K562 (cell line): ENCODE measurements around the gene CFAP410. TPM values are rescaled to one million over a fixed set of nuclear protein-coding genes. Genes with fewer than 3 reads are reported as not detected.

Experiments used
- ATAC-seq: fragments of 200-7000 bp; cut with Tn5 transposase; 3 replicates; pipeline ENCODE4 v1.9.1; 2020; ENCODE audit warnings: moderate library complexity
- Bru-seq: library from RNA; stranded (reverse); fragments of 400-500 nt; gene quantifications from one replicate; lab custom pipeline; 2021; lab: Mats Ljungman, UMichigan
- BruChase-seq, 2 experiments: library from RNA; stranded (reverse); fragments of 400-500 nt; gene quantifications; one replicate each; lab custom pipeline; 2021; lab: Mats Ljungman, UMichigan
- BruUV-seq: library from RNA; stranded (reverse); fragments of 400-500 nt; replicated peaks from 2 replicates; lab custom pipeline; 2021; lab: Mats Ljungman, UMichigan
- CTCF ChIA-PET: fragments of 300-600 bp; formaldehyde crosslinking; extraction: SDS; loops from one replicate; lab custom pipeline; 2021; ENCODE audit warnings: low intra/inter-chr PET ratio; lab: Yijun Ruan, JAX
- POLR2A ChIA-PET: fragments of 300-600, 350-650 bp; sonication (Branson Sonifier 250); formaldehyde crosslinking; extraction: SDS; loops from one replicate; lab custom pipeline; 2021; ENCODE audit warnings: antibody characterized with exemption, inconsistent platforms; lab: Yijun Ruan, JAX
- DNase-seq, 4 experiments: peaks; one replicate each; pipeline versions ENCODE4 v3.0.0 to v3.0.0-alpha.2; 2011 to 2018; ENCODE audit warnings: low spot score in 3 of 4, mixed read lengths in 3 of 4; ENCODE audit errors: extremely low read depth in 1 of 4
- FAIRE-seq: peaks from 2 replicates; lab custom pipeline; 2011; peaks lifted over from hg19 to GRCh38; lab: Jason Lieb, UNC
- H2AFZ ChIP-seq: 2 replicates; pipeline ENCODE4 v1.6.0; 2011; ENCODE audit warnings: low read depth, low read length, control low read depth, inconsistent platforms
- H3K27ac ChIP-seq: fragments of 200-600 bp; 3 replicates; pipeline ENCODE4 v1.8.0; 2011; ENCODE audit warnings: low read depth, mild to moderate bottlenecking, control low read depth, inconsistent platforms, low read length, moderate library complexity, mixed read lengths; ENCODE audit errors: extremely low read depth
- H3K27me3 ChIP-seq, 2 experiments: fragments of 300-600 bp in 1 of 2; 2 replicates in 1 of 2; 3 replicates in 1 of 2; pipeline versions ENCODE4 v1.6.0 to v1.8.0; 2011; ENCODE audit warnings: inconsistent platforms in 2 of 2, low read length in 2 of 2, mild to moderate bottlenecking in 1 of 2, mixed read lengths in 1 of 2, moderate library complexity in 1 of 2; ENCODE audit not compliant: control insufficient read depth in 2 of 2, insufficient read depth in 2 of 2
- H3K36me3 ChIP-seq: fragments of 300-600 bp; 3 replicates; pipeline ENCODE4 v1.8.0; 2011; ENCODE audit warnings: mild to moderate bottlenecking, low read length, inconsistent platforms; ENCODE audit not compliant: control insufficient read depth, insufficient read depth
- H3K4me1 ChIP-seq, 2 experiments: fragments of 200-600 bp in 1 of 2; replicated peaks in 1 of 2; 2 replicates in 1 of 2; 3 replicates in 1 of 2; pipeline versions ENCODE4 v1.5.1 to v1.8.0; 2011; ENCODE audit warnings: inconsistent platforms in 2 of 2, low read length in 2 of 2, mild to moderate bottlenecking in 1 of 2, mixed read lengths in 1 of 2, moderate library complexity in 1 of 2; ENCODE audit not compliant: control insufficient read depth in 2 of 2, insufficient read depth in 2 of 2
- H3K4me2 ChIP-seq: 2 replicates; pipeline ENCODE4 v1.6.1; 2011; ENCODE audit warnings: low read length, control low read depth, inconsistent platforms, mixed read lengths; ENCODE audit not compliant: insufficient read depth
- H3K4me3 ChIP-seq: fragments of 200-600 bp; sonication (generic), shearing (Covaris generic); 2 replicates; pipeline ENCODE4 v1.5.1; 2016; ENCODE audit warnings: control low read depth, inconsistent platforms
- H3K79me2 ChIP-seq: fragments of 200-600 bp; 3 replicates; pipeline ENCODE4 v1.8.0; 2011; ENCODE audit warnings: low read length, inconsistent platforms; ENCODE audit not compliant: control insufficient read depth, insufficient read depth
- H3K9ac ChIP-seq, 2 experiments: 2 replicates each; pipeline versions ENCODE4 v1.6.0 to v1.6.1; 2011; ENCODE audit warnings: low read depth in 2 of 2, low read length in 2 of 2, control low read depth in 1 of 2, inconsistent platforms in 1 of 2, mild to moderate bottlenecking in 1 of 2, mixed read lengths in 1 of 2; ENCODE audit not compliant: insufficient read depth in 1 of 2
- H3K9me1 ChIP-seq: one replicate; pipeline ENCODE4 v1.6.0; 2011; ENCODE audit warnings: inconsistent platforms, mild to moderate bottlenecking, low read length, moderate library complexity; ENCODE audit not compliant: control insufficient read depth, insufficient read depth
- H3K9me3 ChIP-seq: replicated peaks from 2 replicates; pipeline ENCODE4 v1.5.1; 2011; ENCODE audit warnings: low read depth, low read length, inconsistent platforms; ENCODE audit not compliant: control insufficient read depth, insufficient read depth
- H4K20me1 ChIP-seq: replicated peaks from 2 replicates; pipeline ENCODE4 v1.6.1; 2011; ENCODE audit warnings: low read length, inconsistent platforms, mixed read lengths; ENCODE audit not compliant: control insufficient read depth, insufficient read depth
- CBX8 ChIP-seq: fragments of 200-600 bp; sonication (generic); IDR thresholded peaks from 2 replicates; pipeline ENCODE4 v1.6.1; 2012; ENCODE audit warnings: borderline replicate concordance, mixed run types, low read depth, mild to moderate bottlenecking, moderate library complexity, mixed read lengths, low read length, control low read depth, inconsistent platforms; ENCODE audit not compliant: poor library complexity, severe bottlenecking; ENCODE audit errors: extremely low read depth
- MTA2 ChIP-seq: fragments of 450-650 bp; IDR thresholded peaks from 2 replicates; pipeline ENCODE4 v1.6.1; 2016; ENCODE audit warnings: low read depth
- NCOR1 ChIP-seq: fragments of 450-650 bp; IDR thresholded peaks from 2 replicates; pipeline ENCODE4 v1.6.1; 2016; ENCODE audit warnings: mild to moderate bottlenecking, moderate library complexity
- POLR2H ChIP-seq: IDR thresholded peaks from 2 replicates; pipeline ENCODE4 v1.6.1; 2016; ENCODE audit warnings: missing genetic modification characterization, low read depth, mild to moderate bottlenecking, control low read depth, missing compliant biosample characterization, moderate library complexity
- PTBP1 ChIP-seq: fragments of 200-400 bp; formaldehyde crosslinking; IDR thresholded peaks from 2 replicates; pipeline ENCODE4 v1.6.1; 2017; ENCODE audit warnings: low read depth, low read length
- WGBS: fragments of 100-300 bp; shearing (Covaris generic); methylation state at CpG from one replicate; pipeline ENCODE4 v1.1.6; 2016; ENCODE audit warnings: low coverage, mixed read lengths; ENCODE audit not compliant: insufficient coverage; ENCODE audit errors: missing lambda C conversion rate; 5-methylcytosine and 5-hydroxymethylcytosine counted together
- in situ Hi-C: fragments of 300-500 bp; cut with MboI; formaldehyde crosslinking; loops from 4 replicates; pipeline ENCODE4 v1.15.0; 2018; ENCODE audit warnings: inconsistent platforms, mixed read lengths
- intact Hi-C: fragments of 100-400 bp; cut with micrococcal nuclease; formaldehyde crosslinking; loops from 2 replicates; pipeline ENCODE4 v1.14.2; 2022
- long read RNA-seq, 3 experiments: library from polyadenylated mRNA in 2 of 3; library from RNA in 1 of 3; unstranded in 2 of 3; stranded (forward) in 1 of 3; transcript quantifications; one replicate each; pipeline ENCODE4 v2.0.0, GENCODE V29; 2019 to 2022
- polyA minus RNA-seq, 3 experiments: library from RNA; depleted of rRNA, polyadenylated mRNA; stranded (reverse); fragments of >200 nt; gene quantifications; 2 replicates each; pipeline ENCODE4 v1.2.3, GENCODE V29; 2011
- polyA plus RNA-seq, 8 experiments: library from polyadenylated mRNA; depleted of rRNA in 4 of 8; stranded (reverse) in 5 of 8; unstranded in 3 of 8; fragments of >200 nt; fragmentation: Nextera tagmentation in 2 of 8; fragmentation: Illumina TruSeq in 1 of 8; extraction: Ambion mirVana in 2 of 8; extraction: Trizol in 1 of 8; gene quantifications; 2 replicates each; pipeline versions ENCODE4 v1.2.1 to v1.2.3, GENCODE V29; 2011 to 2014; ENCODE audit warnings: inconsistent platforms in 1 of 8, missing spikeins in 1 of 8
- total RNA-seq, 7 experiments: library from RNA; depleted of rRNA in 6 of 7; stranded (reverse); fragments of >200 nt in 6 of 7; fragmentation: Illumina TruSeq in 2 of 7; extraction: Trizol in 2 of 7; gene quantifications; 2 replicates each; pipeline versions ENCODE4 v1.2.1 to v1.2.3, GENCODE V29; 2011 to 2021; ENCODE audit warnings: low replicate concordance in 1 of 7
- TF ChIP-seq, protein P1 (sequence below): sonication (generic); formaldehyde crosslinking; IDR thresholded peaks from 2 replicates; pipeline ENCODE4 v1.8.0; 2022; ENCODE audit warnings: mild to moderate bottlenecking, low read depth, missing genetic modification reagents
- TF ChIP-seq, protein P2 (sequence below): conservative IDR thresholded peaks from 2 replicates; pipeline ENCODE4 v1.6.1; 2011; ENCODE audit warnings: low read depth, mild to moderate bottlenecking, low read length; ENCODE audit not compliant: control insufficient read depth

Gene CFAP410
- 10.0 and 50.7 TPM in 2 replicates for total RNA-seq (2011; cell fraction: chromatin; rRNA removed; ENCODE audit: low replicate concordance)
- total RNA-seq (2011; cell fraction: nucleolus; rRNA removed) = 29.3 and 41.0 TPM in 2 replicates
- 13.9 and 21.2 TPM in 2 replicates for total RNA-seq (2011; cell fraction: nucleoplasm; rRNA removed)
- total RNA-seq (2014; rRNA removed) (12.6 and 17.3 TPM in 2 replicates), total RNA-seq (2014; rRNA removed; fragmentation: Illumina TruSeq; extraction: Trizol) (0.35 and 0.55 TPM in 2 replicates), total RNA-seq (2015; rRNA removed; fragmentation: Illumina TruSeq; extraction: Trizol) (2.6 and 2.7 TPM in 2 replicates), total RNA-seq (2021) (7.6 and 8.3 TPM in 2 replicates), polyA plus RNA-seq (2011; rRNA removed) (2.3 and 5.5 TPM in 2 replicates), polyA plus RNA-seq (2014; fragmentation: Illumina TruSeq; extraction: Trizol) (0.52 and 2.1 TPM in 2 replicates), polyA plus RNA-seq (2014; fragmentation: Nextera tagmentation; extraction: Ambion mirVana) (under 1 TPM; 0.07 to 0.18 TPM), polyA plus RNA-seq (2014; rRNA removed) (6.5 and 8.1 TPM in 2 replicates), polyA minus RNA-seq (2011; rRNA and poly(A)+ RNA removed) (0.57 and 0.91 TPM in 2 replicates), Bru-seq, nascent RNA (percentile 53 among the genes with signal in this experiment), BruChase-seq, experiment 1, labeled RNA remaining after a 2-hour chase (percentile 52 among the genes with signal in this experiment), BruChase-seq, experiment 2, labeled RNA remaining after a 6-hour chase (percentile 53 among the genes with signal in this experiment)
- 5.7 and 16.5 TPM in 2 replicates for polyA plus RNA-seq (2011; cell fraction: cytosol; rRNA removed)
- 37.7 and 66.6 TPM in 2 replicates for polyA plus RNA-seq (2011; cell fraction: nucleus; rRNA removed)
- polyA plus RNA-seq (2012) = 6.3 and 16.5 TPM in 2 replicates
- polyA minus RNA-seq (2011; cell fraction: cytosol; rRNA and poly(A)+ RNA removed) = 2.2 and 2.5 TPM in 2 replicates
- 9.4 and 10.2 TPM in 2 replicates for polyA minus RNA-seq (2011; cell fraction: nucleus; rRNA and poly(A)+ RNA removed)
- long read RNA-seq, experiment 1, partial matches to known transcripts = 8 of 17 reads
- long read RNA-seq, experiment 1, other reads (novel, unspliced or antisense) = 9 of 17 reads
- long read RNA-seq, experiment 2, partial matches to known transcripts = 4 of 18 reads
- long read RNA-seq, experiment 2, other reads (novel, unspliced or antisense) = 12 of 18 reads
- long read RNA-seq, experiment 3, partial matches to known transcripts = 1 of 8 reads
- long read RNA-seq, experiment 3, other reads (novel, unspliced or antisense) = 7 of 8 reads

DNA sequence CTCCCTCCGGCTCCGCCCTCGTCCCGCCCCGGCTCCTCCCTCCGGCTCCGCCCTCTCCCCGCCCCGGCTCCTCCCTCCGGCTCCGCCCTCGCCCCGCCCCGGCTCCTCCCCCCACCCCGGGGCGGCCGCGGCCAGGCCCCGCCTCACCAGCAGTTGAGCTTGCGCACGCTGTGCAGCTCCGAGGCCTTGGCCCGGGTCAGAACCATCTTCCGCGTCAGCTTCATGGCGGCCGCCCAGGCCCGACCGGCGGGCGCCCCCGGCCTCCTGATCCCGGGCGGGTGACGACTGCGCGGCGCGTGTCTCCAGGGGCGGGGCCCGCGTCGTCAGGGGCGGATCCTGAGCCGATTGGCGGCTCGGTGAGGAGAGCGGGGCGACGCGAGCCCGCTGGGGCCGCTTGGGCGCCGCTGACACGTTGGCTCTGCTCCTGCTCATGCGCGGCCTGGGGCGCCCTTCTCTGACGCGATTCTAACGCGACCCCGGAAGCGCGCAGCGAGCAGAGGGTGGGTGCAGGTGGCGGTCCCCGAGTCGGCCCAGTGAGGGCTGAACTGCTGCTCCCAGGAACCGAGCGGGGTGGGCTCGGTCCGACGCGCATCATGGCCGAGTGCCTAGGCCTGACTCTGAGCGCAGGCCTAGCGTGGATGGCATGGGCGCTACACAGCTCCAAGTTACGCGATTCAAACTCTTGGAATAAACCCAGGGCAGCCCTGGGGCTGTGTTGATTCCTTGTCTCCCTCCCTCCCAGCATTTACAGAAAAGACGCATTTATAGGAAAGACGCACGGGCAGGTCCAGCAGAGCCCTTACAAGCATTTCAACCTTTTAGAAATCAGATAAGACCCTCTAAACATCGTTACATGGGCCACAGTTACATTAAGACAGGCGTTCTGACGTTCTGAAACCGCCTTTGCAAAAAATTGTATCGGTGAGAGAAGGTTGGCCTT is at the start of gene CFAP410:
CFAP410 (minus strand) TSS at position 420 of the 940 bp plus-strand sequence; CDS start at position 224, 196 bp downstream.
- H3K9ac ChIP-seq = peak within 1 kb of the TSS; percentile 92 to 97
- under 1% methylated on average over 71 of the region's 90 CpGs for WGBS
- ATAC-seq (peak; percentile 98), DNase-seq (peak; percentile 97 to 99 (median 98)), FAIRE-seq (peak; percentile 80)
- peak within 1 kb of the TSS; percentile 95 for H3K27ac ChIP-seq
- H3K27me3 ChIP-seq = peaks cover 0 to 4% of the 10 kb centered on the region in 2 experiments; a peak in 1 of 5 replicates
- peak within 1 kb of the TSS; percentile 98 for H3K4me2 ChIP-seq
- POLR2A ChIA-PET = interaction anchor here (0.6 to 2.1 kb wide), 9 partner anchors 10 to 1425 kb away, joined by 3 to 11 read pairs (median 4); partner anchors contain the start of gene PTTG1IP
- TSS peak; percentile 95 for BruUV-seq
- peak within 1 kb of the TSS; percentile 99 for H2AFZ ChIP-seq
- CTCF ChIA-PET = no interaction called here
- no peaks in the 10 kb centered on the region for H3K79me2 ChIP-seq
- H3K4me3 ChIP-seq = peak within 1 kb of the TSS; percentile 74
- H3K9me1 ChIP-seq = peaks cover 6% of the 10 kb centered on the region
- no peaks in the 10 kb centered on the region for H3K9me3 ChIP-seq
- H3K36me3 ChIP-seq = peaks cover 8% of the 10 kb centered on the region; the same call in 1 of the 3 replicates
- intact Hi-C loops (no loop called here), in situ Hi-C loops (no loop called here)
- peaks cover 17 to 28% of the 10 kb centered on the region in 2 experiments; a peak in 4 of 5 replicates for H3K4me1 ChIP-seq
- H4K20me1 ChIP-seq = no peaks in the 10 kb centered on the region; the same call in 1 of the 2 replicates
- TF ChIP-seq POLR2H (tag) (peak; percentile 87), PTBP1 (no peak), CBX8 (no peak), NCOR1 (no peak), MTA2 (no peak)
- TF ChIP-seq, protein P1, sequence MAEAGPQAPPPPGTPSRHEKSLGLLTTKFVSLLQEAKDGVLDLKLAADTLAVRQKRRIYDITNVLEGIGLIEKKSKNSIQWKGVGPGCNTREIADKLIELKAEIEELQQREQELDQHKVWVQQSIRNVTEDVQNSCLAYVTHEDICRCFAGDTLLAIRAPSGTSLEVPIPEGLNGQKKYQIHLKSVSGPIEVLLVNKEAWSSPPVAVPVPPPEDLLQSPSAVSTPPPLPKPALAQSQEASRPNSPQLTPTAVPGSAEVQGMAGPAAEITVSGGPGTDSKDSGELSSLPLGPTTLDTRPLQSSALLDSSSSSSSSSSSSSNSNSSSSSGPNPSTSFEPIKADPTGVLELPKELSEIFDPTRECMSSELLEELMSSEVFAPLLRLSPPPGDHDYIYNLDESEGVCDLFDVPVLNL (CRISPR knock-in tag) = no peak
- TF ChIP-seq, protein P2, sequence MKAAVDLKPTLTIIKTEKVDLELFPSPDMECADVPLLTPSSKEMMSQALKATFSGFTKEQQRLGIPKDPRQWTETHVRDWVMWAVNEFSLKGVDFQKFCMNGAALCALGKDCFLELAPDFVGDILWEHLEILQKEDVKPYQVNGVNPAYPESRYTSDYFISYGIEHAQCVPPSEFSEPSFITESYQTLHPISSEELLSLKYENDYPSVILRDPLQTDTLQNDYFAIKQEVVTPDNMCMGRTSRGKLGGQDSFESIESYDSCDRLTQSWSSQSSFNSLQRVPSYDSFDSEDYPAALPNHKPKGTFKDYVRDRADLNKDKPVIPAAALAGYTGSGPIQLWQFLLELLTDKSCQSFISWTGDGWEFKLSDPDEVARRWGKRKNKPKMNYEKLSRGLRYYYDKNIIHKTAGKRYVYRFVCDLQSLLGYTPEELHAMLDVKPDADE = peak; percentile 88
